GM18861 (cell line): ENCODE data around the gene ERCC2.

Experiments used
- ATAC-seq: cut with Tn5 transposase; IDR thresholded peaks from one replicate; pipeline ENCODE4 v1.9.1; 2021; ENCODE audit not compliant: unreplicated experiment

ERCC2 gene

GRCh38 chr19:45355910-45356309 lies 14.5 kb downstream of the ERCC2 start:
- no peak for ATAC-seq

DNA sequence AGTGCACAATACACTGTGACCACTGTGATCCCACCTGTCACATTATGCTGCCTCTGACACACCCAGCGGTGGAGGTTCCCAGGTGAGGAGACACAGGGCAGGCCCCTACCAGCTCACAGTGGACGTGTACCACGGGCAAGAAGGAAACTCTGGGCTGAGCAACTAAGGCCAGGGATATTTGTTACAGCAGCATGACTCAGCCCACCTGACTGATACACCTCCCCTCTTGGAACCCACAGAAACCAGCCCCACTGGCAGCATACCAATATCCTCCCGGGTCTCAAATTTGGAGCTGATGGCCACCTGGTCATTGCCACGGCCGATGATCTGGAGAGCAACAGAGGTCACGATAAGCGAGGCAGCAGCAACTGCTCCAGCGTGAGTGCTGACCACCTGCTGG lies 15.0 kb downstream of the ERCC2 start:
- no peak for ATAC-seq

DNA sequence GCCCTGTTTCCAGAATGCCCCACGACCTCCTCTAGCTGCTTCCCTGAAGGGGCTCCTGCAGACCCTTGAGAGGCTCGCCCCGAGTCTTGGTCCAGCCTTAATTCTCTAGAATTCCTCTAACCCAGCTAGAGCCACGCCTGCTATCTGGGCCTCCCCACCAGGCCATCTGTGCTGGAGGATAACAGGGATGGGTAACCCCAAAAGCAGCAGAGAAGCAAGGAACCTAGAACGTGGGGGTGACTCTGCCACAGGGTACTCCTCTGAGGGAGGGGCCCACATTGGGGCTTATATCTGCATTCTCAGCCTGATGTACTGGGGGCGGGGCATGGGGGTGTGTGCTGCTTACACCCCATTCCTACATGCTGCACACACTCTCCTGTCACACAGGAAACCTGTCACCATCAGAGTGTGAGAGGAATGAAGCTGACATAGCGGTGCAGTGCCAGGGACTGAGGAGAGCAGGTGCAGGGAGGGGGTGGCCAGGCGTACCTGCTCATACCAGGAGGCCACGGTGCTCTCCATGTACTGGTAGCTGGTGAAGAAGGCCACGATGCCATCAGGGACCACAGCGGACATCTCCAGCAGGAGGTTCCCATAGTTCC lies 16.0 kb downstream of the ERCC2 start:
- no peak for ATAC-seq

- ATAC-seq: no peak
These were observed 17.2 kb downstream of the ERCC2 start for GRCh38 chr19:45352914-45353796.

DNA sequence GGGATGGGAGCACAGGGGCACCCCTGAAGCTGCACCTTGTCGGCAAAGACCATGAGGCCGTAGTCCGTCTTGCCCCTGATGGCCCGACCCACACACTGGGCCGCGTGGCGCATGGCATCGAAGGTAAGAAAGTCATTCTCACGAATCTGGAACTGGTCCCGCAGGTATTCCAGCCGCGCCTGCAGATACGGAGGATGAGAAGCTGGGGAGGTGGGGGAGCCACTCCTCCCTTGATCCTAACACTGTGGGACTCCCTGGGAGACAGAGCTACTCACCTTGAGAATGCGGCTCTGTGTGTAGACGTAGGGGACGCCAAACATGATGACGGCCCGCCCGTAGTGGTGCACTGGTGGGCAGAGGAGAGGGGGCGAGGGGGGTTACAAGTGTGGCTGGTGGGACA lies 17.9 kb downstream of the ERCC2 start:
- ATAC-seq: no peak

- no peak for ATAC-seq
These were observed 18.3 kb downstream of the ERCC2 start for GRCh38 chr19:45352062-45352461.

- no peak for ATAC-seq
These were observed 18.9 kb downstream of the ERCC2 start for GRCh38 chr19:45351401-45351952.

DNA sequence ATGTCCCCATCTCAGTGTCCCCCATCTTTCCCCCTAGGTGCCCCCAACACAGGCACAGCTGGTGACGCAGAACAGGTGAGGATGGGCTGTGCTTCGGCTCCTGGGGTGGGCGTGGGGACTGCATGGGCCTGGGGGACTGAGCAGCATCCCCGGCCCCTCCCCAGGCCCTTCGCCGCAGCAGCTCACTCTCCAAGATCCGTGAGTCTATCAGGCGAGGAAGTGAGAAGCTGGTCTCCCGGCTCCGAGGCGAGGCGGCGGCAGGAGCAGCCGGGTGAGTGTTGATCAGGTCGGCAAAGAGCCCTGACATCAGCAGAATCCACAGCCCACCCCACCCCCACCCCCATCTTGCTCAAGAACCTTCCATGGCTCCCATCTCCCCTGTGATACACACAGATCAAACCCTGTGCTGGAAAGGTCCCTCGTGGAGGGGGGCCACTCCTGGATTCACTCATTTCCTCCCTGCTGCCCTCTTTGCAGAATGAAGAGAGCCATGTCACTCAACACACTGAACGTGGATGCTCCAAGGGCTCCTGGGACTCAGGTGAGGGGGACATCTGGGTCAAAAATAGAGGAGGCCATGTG lies 19.8 kb downstream of the ERCC2 start:
- no peak for ATAC-seq

- no peak for ATAC-seq
These were observed 20.9 kb downstream of the ERCC2 start for GRCh38 chr19:45349430-45349941.

DNA sequence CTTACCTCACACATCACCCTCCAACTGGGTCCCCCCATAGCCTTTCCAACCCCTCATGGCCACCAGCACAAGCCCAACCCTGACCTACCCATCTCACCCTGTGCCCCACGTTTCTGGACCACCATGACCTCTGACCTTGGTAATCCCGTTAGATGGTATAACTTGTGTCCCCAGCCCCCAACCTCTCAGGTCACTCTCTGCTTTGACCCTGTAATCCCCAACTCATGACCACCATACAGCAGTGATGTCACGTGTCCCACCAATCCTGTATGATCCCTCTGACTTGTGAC lies 21.3 kb downstream of the ERCC2 start:
- ATAC-seq: no peak

GRCh38 chr19:45348367-45349125 lies 21.8 kb downstream of the ERCC2 start:
- ATAC-seq: no peak

GRCh38 chr19:45347570-45348366 lies 22.6 kb downstream of the ERCC2 start:
- no peak for ATAC-seq

- no peak for ATAC-seq
These were observed 23.9 kb downstream of the ERCC2 start for GRCh38 chr19:45346449-45346848.

GRCh38 chr19:45345506-45345860 lies 24.9 kb downstream of the ERCC2 start:
- ATAC-seq: no peak

DNA sequence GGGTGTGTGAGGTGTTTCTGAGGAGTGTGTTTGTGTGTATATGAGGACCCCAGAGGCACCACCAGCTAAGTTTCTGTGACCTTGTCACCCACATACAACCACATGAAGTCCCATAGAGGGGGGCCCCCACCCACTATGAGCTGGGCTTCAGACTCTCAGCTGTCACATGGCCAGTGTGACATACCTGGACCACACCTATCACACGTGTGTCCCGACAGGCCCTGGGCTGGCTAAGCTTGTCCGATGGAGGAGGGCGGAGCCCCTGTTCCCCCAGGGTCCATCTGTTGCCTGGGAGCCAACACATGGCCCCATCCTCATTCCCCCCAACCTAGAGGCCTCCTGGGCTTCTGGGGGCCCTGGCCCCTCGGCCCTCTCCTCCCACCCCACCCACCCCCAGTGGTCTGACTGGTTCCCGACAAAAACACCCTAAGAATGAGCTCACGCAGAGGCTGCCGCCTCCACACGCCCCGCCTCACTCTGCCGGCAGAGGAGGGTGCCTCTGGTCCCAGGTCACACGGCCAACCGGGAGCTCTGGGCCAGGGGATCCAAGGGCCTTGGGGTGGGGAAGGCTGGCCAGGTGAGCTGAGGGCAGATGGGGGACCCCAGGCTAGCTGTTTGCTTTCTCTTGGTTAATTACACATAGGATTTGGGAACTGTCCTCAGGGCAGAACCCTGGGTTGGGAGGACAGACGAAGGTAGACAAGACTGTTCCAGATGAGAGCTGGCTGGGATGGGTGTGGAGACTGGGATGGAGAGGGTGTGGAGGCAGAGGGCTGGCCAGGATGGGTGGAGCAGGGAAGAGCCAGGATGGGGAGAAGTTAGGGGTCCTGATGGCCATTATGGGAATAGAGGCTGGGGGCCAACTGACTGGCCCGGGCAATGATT lies 25.5 kb downstream of the ERCC2 start:
- no peak for ATAC-seq

DNA sequence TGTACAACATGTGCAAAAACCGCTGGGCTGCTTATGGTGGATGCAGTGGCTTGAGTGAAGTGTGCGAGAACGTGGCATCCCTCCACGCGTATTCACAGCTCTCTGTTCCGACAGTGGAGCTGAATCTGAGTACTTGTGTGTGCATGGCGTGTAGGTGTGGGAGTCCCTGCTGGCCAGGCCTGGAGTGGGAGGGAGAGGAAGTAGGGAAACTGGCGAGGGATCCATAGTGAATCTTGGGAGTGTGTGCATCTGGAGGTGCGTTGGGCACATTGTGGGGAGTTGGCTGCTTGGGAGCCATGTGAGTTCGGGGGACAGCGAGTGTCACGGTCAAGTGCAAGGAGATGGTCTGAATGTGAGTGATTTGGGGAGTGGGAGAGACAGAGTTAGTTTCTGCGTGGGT lies 27.5 kb downstream of the ERCC2 start:
- no peak for ATAC-seq

DNA sequence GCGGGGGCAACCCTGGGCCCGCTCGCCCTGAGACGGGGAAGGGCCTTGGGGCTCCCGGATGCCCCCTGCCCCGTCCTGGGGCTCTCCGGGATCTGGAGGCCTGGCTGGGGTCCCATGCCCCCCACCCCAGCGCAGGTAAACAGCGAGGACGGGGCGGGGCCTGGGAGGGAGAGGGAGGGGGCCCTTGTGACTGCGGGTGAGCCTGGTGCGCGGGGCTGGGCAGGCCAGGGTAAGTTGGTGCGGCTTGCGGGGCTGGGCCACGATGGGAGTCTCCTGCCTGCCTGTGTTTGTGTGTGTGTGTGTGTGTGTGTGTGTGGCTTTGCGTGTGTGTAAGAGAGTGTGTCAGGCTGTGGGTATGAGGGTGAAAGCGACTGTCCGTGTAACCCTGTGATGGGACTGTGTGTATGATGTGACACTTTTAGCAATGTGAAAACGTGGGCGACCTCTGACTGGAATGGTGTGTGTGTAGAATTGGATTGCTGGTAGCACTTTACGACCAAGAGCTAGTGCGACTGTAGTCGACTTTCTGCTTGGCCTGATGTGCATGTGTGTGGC lies 29.4 kb downstream of the ERCC2 start:
- ATAC-seq: no peak

DNA sequence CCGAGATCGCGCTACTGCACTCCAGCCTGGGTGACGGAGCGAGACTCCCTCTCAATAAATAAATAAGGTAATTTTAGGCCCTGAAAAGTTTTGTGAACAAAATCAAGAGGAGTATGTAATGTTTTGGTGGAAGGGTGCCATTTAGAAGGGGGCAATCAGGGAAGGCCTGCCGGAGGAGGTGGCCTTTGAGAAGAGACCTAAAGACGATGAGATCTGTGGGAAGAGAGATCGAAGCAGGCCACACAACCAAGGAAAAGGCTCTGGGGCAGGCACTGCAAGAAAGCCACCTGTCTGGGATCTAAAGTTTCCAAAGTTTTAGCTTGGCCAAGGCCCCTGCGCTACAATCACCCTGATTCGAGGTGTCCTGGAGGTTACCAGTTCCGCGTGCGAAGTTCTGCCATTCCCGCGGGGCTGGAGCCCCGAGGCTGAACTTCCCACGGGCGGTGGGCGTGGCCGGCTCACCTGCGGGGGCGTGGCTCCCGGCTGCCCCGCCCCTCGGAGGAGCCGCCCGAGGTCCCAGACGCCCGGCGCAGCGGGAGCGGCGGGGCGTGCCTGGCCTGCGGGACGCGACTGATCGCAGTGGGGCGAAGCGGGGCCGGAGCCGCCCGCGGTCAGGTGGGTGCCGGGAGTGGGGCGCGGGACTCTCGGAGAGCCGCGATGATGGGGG lies 30.0 kb downstream of the ERCC2 start, which contains the start of gene KLC3:
KLC3 (plus strand) TSS at position 519 of the 667 bp plus-strand sequence. CDS start 4,792 bp downstream, outside the sequence.
- no peak for ATAC-seq
